HG03097 (cell line): ENCODE data around the gene PIEZO2.

Experiments used
- ATAC-seq: cut with Tn5 transposase; IDR thresholded peaks from one replicate; pipeline ENCODE4 v1.9.1; 2021; ENCODE audit not compliant: unreplicated experiment, low FRiP score

Gene PIEZO2

DNA sequence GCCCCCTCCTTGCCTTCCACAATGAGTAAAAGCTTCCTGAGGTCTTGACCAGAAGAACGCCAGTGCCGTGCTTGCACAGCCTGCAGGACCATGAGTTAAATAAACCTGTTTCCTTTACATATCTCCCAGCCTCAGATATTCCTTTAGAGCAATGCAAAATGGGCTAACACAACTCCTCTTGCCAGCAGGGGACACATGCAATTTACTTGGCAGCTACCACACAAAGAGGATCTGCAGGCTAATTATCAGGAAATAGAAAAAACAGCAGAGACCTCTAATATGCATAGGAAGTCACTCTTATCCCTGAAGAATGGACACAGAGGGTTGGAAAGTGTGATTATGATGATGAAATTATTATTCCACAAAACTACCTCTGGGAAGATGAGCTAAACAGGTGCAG is 114.0 kb downstream of the PIEZO2 start:
- no peak for ATAC-seq

DNA sequence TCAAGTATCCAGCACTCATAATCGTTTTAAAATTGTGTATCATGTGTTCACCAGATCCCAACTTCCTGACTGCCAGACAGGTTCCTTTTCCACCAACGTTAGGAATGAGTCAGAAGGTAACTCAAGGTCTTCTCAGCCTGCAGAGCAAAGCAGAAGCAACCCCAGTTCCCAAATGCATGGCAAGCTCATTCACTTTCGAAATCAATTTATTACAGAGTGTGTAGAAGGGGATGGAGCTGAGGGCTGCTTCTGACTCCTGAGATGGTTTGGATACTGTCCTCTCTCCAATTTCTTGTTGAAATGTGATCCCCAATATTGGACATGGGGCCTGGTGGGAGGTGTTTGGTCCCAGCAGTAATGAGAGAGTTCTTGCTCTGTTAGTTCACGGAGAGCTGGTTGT is 114.5 kb downstream of the PIEZO2 start:
- ATAC-seq = no peak

DNA sequence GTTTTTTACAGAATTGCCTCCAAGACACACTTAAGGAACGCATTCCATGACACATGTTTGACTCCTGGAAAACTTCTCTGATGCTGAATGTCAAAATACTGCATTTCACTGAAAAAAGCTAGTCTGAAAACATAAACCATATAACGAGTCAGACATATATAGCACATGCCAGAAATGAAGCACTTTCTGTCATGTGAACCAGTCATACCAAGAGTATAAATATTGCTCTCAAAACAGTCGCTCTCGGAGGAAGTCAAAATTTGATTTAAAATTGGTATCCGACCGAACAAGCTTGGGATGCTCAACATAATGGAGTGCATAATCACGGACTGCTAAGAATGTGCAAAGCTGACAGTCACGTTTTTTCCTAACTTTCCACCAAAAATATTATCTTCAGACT is 115.9 kb downstream of the PIEZO2 start:
- ATAC-seq = no peak

DNA sequence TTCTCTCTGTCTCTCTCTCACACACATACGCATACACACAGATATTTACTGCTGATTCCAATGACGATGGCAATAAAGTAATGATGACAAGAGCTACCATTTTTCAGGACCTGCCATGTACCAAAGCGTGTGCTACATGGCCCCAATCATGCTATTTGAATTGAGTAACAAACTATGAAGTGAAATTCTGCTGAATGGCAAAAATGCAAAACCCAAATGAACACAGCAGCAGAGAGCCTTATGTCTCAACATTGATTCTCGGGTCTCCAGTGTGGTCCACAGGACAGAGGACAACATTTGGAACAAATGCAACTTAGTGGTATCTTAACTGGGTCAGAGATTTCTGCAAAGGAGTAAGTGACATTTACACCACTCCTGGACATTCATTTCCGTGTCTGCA is 117.4 kb downstream of the PIEZO2 start:
- ATAC-seq = no peak

DNA sequence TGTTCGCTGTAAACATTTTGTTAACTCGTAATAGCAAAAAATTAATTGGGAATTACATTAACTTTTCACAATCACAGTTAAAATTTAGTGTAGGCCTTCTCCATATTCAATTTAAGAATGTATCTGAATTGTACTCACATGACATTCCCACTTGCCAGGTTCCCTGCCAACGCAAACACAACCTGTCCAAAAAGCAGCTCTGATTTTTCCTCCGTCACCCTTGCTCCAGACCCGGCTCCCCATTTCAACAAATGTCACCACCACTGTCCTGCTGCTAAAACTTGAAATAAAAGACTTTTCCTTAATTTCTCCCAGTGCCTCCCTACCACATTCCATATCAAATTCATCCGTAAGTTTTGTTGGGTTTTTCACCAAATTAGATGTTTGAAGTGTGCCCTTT is 120.3 kb downstream of the PIEZO2 start:
- no peak for ATAC-seq

DNA sequence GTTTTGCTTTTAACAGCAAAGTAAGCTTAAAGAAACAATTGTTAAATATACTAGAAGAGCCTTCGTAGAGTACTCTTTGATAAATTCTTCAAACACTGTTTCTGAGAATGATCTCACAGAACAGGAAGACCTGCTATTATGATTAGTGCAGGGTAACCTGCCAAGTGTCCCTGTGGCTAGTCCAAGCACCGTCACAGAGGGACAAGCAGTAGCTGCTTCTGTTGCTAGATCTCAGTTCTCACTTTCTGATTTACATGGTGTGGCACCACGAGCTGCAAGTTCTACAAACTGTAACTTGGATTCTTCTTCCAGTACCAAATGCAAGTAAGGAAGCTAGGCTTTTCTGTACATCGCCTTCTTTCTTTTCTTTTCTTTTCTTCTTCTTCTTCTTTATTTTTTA is 121.5 kb downstream of the PIEZO2 start:
- ATAC-seq = no peak

DNA sequence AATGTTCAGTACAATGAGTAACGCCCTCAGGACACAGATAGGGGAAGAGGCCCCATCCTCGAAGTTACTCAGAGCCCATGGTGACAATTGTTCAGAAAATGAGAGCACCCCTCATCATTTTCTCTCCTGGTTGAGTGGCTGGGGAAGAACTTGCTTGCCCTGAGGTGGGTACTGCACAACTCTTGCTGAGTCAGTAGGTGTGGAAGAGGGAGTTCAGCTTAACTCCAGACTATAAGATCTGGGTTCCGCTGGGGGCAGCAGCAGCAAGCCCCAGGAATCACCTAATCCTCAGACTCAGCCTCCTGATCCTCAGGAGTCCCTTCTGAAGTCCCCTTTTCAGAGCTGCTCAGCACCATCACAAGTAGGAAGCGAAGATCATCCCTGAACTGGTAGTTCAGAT is 123.7 kb downstream of the PIEZO2 start:
- ATAC-seq = no peak

DNA sequence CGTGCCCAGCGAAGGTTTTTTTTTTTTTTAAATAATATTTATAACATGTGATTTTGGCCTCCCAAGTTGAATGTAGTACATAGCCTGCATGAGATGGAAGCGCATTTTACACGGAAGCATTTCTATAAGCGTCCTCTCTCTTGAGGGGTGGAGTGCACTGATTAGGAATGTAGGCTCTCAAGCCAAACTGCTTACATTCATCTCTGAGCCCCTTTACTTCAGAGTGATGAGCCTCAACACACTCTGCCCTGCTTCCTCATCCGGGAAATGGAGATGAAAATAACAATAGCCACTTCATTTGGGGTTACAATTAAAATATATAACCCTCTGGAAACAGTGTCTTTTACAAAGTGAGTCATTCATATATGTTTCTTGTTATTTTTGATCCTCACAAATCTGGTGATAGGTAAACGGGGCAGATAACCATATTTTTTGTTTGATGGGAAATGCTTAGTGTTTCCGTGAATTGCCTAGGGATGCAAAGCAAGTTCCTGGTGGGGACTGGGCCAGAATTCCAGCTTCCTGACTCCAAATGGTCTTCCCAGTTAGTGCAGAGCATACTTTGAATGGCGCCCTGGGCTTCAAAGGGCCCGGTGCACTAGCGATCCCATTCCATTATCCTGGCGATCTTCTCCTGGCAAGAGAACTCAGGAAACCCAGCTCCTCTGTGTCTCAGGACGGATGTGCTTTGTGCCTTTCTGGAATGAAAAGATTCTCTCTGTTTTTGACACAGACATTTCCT is 124.3 kb downstream of the PIEZO2 start:
- no peak for ATAC-seq

DNA sequence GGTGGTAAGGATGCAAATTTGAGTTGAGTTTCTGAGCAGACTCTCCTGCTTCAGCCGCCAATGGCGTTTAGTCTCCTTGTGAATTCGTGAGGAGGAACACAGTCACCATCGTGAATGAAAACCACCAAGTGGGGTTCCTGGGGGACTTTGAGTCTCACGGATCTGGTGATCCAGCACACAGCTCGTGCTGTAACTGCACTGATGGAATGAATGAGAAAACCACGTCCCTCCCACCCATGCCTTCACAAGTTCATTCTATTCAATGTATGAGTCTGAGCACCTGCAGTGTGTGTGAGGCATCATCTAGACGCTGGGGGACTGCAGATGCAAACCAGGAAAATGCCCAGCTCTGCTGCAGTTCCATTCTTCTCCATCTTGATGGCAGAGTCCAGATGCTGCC is 127.9 kb downstream of the PIEZO2 start:
- ATAC-seq = no peak

DNA sequence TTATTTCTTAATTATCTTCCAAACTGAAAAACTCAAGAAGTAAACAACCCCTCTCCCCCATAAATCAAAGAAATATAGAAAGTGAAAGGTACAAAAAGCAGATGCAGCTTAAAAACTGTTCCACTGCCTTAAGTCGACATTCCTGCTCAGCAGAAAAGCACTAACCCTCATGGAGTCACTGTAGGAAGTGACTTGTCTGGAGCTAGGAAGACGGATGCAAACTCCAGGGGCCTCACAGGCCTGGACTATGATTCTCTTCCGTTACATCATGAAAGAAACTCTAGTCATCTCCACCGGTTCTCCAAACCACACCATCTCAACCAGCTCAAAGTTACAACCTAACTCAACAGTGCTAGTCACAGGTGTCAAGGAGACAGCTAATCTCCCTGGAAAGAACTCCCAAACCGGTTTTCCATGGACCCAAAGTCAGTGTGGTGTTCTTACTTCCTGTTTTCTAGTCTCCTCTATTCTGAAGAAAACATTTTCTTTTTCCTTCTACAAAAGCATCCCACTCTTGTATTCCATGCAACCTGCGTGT is 128.4 kb downstream of the PIEZO2 start:
- no peak for ATAC-seq

DNA sequence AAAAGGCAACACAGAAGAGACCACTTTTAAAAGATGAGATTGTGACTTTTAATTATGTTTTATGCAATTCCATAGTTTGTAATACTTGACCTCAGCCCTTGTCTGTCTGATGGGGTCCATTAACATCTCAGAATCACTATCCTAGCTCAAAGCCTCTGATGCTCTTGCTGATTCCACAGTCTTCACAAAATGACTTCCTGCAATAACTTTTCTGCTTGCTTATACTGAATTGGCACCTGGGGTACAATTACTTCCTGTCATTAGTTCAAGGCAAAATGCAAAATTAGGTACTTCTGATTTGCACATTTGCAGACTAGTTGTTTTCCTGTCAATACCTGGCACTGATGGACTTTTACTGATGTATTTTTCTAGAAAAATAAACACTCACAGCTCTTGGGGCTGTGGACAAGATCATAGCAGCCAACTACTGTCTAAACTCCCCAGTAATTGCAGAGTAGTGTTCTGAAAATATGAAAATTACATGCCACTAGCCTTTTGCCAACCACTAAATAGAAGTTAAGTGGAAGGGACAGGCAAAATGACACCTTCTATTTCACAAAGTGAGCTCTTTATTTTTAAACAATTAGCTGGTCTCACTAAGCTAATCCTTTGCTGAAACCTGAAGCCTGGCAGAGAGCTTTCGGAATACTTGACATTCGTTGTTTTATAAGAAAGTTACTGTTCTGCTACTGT is 129.1 kb downstream of the PIEZO2 start:
- ATAC-seq = no peak

DNA sequence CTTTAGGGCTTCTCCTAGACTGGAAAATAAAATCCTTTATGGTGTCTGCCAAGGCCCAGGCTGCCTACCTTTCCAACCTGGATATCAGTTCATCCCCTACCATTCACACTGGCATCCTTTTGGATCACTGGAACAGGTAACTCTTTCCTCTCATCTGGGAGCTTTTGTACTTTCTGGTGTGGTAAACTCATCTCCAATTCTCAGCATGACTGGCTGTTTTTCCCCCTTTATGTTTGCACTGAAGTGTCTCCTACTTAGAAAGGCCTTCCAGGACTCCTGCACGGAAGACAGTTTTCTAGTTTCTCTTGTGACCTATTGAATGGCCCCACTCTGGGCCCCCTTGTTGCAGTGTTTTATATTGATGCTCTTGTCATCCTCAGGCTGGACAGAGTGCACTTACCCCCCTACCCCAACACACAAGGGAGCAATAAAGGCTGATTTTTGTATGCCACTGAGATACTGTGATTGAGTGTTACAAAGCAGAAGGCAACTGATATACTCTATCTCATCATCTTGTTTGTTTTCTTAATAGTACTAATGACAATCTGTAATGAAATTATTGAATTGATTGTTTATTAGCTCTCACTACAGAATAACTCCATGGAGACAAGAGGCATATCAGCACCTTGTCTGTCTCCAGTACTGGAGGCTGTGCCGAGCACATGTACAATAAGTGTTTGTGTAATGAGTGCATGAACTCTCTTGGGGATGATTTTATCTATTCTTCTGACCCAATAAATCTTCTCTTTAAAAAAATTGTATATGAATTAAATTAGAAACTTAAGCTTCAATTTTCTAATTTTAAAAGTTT is 129.9 kb downstream of the PIEZO2 start:
- ATAC-seq = no peak

DNA sequence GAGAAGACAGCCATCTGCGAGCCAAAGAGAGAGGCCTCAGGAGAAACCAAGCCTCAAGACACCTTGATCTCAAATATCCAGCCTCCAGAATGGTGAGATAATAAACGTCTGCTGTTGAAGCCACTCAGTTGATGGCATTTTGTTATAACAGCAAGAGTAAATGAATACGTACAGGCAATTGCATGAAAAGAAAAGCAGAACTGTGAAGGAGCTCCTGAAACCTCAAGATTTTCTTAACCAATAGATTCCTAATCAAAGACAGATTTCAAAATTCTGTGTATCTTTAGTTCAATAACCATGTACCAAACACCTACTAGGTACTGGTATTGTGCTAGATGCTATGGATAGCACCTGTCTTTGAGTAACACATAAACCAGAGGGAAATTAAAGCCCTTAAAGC is 139.5 kb downstream of the PIEZO2 start:
- ATAC-seq = no peak

DNA sequence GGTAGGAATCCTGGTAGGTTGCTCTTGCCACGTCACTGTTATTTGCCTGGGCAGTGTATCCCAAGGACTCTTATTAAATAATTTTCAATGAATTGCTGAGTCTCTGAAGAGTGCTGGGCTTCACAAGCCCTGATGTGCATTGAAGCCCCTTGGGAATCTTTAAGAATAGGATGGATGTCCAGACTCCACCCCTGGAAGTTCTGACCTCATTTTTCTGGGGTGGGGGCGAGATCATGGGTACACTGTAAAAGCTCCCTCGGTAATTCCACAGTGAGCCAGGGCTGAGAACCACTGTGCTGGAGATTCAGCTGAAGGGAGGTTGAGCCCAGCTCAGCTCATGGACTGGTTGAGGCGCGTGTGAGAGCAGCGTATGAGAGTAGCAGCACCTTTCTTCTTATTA is 140.2 kb downstream of the PIEZO2 start:
- ATAC-seq = no peak

DNA sequence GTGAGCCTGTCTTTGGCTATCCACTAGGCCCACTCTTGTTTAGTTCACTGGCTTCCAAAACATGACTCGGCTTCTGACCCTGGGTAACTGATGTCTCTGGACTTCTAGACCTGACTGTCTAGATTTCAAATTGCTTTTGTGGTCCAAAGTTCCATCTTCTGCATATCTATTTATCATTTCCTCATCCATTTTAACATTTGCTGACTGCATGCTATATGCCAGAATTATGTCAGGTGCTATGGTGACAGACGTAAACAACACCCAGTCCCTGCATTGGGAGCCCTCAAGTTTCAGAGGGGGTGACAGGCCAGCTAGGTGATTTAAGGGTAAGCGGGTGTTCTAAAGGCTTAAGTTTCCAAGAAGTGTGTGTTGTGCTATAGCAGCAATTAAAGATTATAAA is 140.9 kb downstream of the PIEZO2 start:
- no peak for ATAC-seq

DNA sequence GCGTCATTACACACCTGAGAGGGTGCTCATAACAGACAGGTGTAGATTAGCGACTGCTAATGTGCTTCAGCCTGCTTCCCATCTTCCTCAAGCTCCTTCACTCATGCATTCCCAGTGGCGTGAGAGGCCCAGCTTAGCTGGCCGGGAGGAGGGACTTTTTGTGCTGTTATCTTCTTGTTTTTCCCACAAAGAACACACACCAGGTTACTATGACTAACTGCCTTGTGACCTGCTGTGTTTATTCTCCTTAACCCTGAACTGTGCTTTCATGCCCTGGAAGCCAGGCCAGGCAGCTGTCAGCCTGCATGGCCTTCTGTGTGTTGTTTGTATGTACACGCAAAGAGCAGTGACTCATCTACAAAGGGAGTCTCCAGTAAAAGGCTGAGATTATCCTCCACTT is 143.8 kb downstream of the PIEZO2 start:
- no peak for ATAC-seq

DNA sequence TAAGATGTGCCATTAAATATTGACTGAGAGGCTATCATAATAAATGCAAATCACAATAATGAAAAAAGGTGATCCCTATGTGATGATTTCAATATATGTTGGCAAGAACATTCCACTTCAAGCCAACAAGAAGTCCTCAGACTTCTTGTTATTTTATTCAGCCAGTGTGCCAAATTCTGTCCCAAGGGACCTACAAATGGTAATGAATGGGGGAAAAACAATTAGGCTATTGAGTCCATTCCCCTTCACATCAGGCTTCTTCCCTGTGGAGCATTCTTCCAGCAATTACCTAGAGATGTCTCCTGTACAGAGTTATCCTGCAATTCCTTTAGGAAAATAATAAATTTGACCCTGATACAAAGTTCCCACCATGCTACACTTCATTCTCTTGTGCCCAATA is 144.4 kb downstream of the PIEZO2 start:
- no peak for ATAC-seq

DNA sequence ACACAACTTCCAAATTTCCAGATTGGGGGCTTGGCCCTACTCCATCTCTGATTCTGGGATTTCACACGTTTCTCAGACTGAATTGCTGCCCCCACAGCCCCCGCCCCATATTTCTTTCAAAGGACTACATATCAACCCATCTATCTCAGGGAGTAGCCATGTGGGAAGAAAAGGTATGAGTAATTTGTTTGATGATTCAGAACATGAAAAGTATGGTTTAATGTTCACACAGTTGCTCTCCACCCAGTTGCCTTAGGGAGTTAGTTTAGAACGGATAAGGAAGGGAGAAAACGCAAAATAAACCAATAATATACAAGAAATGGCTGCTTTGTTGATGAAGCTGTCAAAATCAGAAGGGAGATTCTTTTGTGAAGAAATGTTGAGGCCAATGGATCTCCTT is 145.1 kb downstream of the PIEZO2 start:
- ATAC-seq = no peak

DNA sequence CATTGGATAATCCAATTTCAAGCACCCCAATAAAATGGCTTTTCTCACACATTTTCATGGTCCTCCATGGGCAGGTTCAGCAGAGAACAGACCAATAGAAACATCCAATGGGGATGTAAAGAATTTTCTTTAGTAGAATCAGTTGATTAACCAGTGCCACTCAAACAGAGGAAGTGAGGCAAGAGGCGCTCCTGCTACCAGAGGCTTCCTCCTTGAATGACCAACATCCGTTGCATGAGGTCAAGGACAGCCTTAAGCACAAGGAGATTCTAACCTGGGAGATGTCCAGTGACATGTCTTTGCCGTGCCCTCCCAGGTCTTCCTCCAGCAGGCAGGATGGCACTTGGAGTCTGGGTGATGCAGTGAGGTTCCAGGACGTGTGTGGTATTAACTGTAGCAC is 146.6 kb downstream of the PIEZO2 start:
- no peak for ATAC-seq

DNA sequence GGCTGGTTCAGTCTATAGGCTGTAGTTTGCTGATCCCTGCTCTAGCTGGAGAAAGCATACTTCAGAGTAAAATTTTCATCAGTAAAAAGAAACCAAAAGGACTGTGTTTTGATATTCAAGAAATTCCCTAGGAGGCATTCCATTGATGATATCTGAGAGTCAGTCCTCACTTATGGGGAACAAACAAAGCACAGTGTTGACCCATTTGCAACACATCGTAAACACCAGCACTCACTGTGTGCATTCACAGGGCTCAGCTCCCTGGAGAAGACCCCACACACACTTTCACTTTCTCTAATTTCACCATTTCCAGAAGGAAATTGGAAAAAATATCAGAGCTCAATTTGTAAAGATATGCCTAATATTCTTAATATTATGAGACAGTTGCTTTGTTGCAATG is 147.1 kb downstream of the PIEZO2 start:
- ATAC-seq = no peak

DNA sequence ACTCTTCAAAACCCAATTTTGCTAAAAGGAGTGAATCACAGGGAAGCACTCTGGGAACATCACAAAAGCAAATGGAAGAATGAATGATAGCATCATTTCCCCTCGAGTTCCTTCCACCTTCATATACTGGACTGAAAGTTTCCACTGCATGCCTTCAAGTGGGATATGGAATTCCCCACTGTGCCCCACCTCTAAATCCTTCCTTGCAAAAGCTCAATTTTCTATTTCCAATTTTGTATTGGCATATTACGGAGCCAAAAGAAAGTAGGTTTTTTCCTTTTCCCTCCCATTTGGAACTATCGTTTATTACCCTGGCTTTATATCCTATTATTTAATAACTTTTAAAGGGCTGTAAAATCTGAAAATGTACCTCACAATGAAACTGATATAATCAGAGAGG is 149.3 kb downstream of the PIEZO2 start:
- ATAC-seq = no peak
